Measurements from ENCODE around the gene SPSB2. TPM values are rescaled to one million over a fixed set of nuclear protein-coding genes. Genes with fewer than 3 reads are reported as not detected.

SPSB2 gene
- total RNA-seq, 1 donor from 2014 or later: 3.4 TPM

DNA sequence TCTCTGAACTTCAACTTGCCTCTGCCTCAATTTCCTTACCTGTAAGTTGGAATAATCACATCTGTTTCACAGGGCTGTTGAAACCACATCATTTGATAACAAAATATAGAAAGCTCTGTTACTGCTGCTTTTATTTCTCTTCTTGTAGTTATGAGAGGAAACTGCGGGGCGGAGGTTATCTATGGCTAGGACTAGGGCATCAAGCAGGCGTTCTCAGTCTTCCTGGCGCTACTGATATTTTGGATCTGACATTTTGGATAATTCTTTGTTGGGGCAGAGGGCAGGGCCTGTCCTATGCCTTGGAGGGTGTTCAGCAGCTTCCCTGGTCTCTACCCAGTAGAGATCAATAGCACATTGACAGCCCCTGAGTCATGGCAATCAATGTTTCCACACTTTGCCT lies 41.0 kb downstream of the SPSB2 start:
- Mint-ChIP-seq H3K27ac (no peak overlapping the region), H3K4me1 (peaks cover 24% of the 10 kb centered on the region), H3K9me3 (no peaks in the 10 kb centered on the region), H3K4me3 (no peak overlapping the region), H3K27me3 (peaks cover 31% of the 10 kb centered on the region), H3K36me3 (ENCODE audit: low read depth) (peaks cover 2% of the 10 kb centered on the region)
- DNase-seq: no peak
- intact Hi-C loops (cut with micrococcal nuclease): no loop called here

DNA sequence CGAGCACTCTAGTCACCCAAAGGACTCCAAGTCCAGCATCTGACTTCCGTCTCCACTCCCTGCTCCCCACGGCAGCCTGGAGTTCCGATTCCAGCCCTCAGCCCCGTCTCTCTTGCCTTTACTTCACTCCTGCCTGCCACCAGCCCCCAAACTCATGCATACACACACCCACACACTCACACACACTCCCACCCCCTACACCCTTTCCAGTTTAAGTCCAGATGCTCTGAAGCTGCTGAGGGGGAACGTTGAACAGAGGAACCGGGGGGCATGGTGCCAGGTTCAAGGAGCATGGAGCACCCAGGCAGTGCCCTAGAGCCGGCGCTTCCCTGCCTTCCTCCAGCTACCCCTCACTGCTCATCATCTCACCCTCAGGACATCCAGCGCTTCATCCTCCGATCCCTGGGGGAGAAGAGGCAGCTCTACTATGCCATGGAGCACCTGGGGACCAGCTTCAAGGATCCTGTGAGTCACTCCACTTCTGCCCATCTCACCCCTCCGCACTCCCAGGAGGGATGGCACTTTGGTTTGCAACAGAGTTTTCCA lies 41.6 kb downstream of the SPSB2 start:
- Mint-ChIP-seq H3K27ac (no peak overlapping the region), H3K36me3 (ENCODE audit: low read depth) (peaks cover 2% of the 10 kb centered on the region), H3K4me1 (peaks cover 24% of the 10 kb centered on the region), H3K9me3 (no peaks in the 10 kb centered on the region), H3K4me3 (no peak overlapping the region), H3K27me3 (peaks cover 34% of the 10 kb centered on the region)
- no peak for DNase-seq
- intact Hi-C loops (cut with micrococcal nuclease): no loop called here

GRCh38 chr12:6830999-6831398 lies 42.1 kb downstream of the SPSB2 start:
- H3K36me3 Mint-ChIP-seq (ENCODE audit: low read depth): peaks cover 2% of the 10 kb centered on the region
- no peak for DNase-seq
- peaks cover 24% of the 10 kb centered on the region for H3K4me1 Mint-ChIP-seq
- H3K27me3 Mint-ChIP-seq: peaks cover 37% of the 10 kb centered on the region
- H3K27ac Mint-ChIP-seq: no peak overlapping the region
- no peaks in the 10 kb centered on the region for H3K9me3 Mint-ChIP-seq
- intact Hi-C loops (cut with micrococcal nuclease): no loop called here
- peak overlapping the region; percentile 26 for H3K4me3 Mint-ChIP-seq

- Mint-ChIP-seq H3K4me3 (peak overlapping the region; percentile 26), H3K27me3 (peaks cover 40% of the 10 kb centered on the region)
- intact Hi-C loops (cut with micrococcal nuclease): no loop called here
Measured at GRCh38 chr12:6830286-6830890, 42.7 kb downstream of the SPSB2 start.

GRCh38 chr12:6829536-6830220 lies 43.4 kb downstream of the SPSB2 start:
- peaks cover 47% of the 10 kb centered on the region for H3K27me3 Mint-ChIP-seq
- DNase-seq: no peak
- peak overlapping the region; percentile 87 for H3K27ac Mint-ChIP-seq
- intact Hi-C loops (cut with micrococcal nuclease): loop anchor here (5.0 kb wide), 3 partner anchors 37 to 272 kb away; partner anchors contain the start of genes IFFO1 and PTMS
- H3K4me3 Mint-ChIP-seq: peak overlapping the region; percentile 92
- H3K9me3 Mint-ChIP-seq: no peaks in the 10 kb centered on the region
- peaks cover 30% of the 10 kb centered on the region for H3K4me1 Mint-ChIP-seq
- H3K36me3 Mint-ChIP-seq (ENCODE audit: low read depth): peaks cover 2% of the 10 kb centered on the region

More at GRCh38 chr12:6830286-6830890, 42.7 kb downstream of the SPSB2 start:
- Mint-ChIP-seq H3K36me3 (ENCODE audit: low read depth) (peaks cover 2% of the 10 kb centered on the region), H3K9me3 (no peaks in the 10 kb centered on the region), H3K4me1 (peaks cover 24% of the 10 kb centered on the region), H3K27ac (no peak overlapping the region)
- DNase-seq: no peak

DNA sequence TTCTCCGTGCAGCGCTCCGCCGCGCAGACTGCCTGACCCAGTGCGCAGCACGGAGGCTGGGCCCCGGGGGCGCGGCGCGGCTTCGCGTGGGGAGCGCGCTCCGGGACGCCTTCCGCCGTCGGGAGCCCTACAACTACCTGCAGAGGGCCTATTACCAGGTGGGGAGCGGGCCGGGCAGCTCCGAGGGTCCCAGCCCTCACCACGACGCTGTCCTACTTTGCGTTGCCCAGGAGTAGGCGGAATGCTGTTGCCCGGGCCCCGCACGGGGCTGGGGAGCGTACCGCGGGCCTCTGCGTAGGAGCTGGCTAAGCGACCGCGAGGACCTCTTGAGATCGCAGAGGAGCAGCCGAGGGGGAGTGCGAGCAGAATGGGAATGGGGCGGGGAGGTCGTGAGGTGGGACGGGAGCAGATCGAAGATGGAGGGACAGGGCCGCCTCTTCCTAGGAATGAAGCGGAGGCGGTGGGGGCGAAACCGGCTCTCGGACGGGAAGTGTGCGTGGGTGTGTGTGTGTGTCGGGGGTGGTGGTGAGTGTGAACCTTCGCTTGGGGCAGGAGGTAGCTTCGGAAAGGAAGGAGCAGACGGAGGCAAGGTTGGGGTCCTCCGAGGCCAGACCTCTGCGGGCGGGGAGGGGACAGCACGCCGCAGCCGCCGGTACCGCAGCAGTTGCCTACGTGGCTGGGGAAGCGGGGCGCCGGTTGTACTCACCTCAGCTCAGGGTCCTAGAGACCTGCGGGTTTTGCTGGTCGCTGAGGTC lies 44.1 kb downstream of the SPSB2 start:
- peak overlapping the region; percentile 87 for H3K27ac Mint-ChIP-seq
- H3K9me3 Mint-ChIP-seq: no peaks in the 10 kb centered on the region
- H3K36me3 Mint-ChIP-seq (ENCODE audit: low read depth): peaks cover 2% of the 10 kb centered on the region
- DNase-seq: peak; percentile 82
- peaks cover 50% of the 10 kb centered on the region for H3K27me3 Mint-ChIP-seq
- H3K4me1 Mint-ChIP-seq: peaks cover 26% of the 10 kb centered on the region
- H3K4me3 Mint-ChIP-seq: peak overlapping the region; percentile 92
- intact Hi-C loops (cut with micrococcal nuclease): loop anchor here (5.0 kb wide), 3 partner anchors 37 to 272 kb away; partner anchors contain the start of genes IFFO1 and PTMS

DNA sequence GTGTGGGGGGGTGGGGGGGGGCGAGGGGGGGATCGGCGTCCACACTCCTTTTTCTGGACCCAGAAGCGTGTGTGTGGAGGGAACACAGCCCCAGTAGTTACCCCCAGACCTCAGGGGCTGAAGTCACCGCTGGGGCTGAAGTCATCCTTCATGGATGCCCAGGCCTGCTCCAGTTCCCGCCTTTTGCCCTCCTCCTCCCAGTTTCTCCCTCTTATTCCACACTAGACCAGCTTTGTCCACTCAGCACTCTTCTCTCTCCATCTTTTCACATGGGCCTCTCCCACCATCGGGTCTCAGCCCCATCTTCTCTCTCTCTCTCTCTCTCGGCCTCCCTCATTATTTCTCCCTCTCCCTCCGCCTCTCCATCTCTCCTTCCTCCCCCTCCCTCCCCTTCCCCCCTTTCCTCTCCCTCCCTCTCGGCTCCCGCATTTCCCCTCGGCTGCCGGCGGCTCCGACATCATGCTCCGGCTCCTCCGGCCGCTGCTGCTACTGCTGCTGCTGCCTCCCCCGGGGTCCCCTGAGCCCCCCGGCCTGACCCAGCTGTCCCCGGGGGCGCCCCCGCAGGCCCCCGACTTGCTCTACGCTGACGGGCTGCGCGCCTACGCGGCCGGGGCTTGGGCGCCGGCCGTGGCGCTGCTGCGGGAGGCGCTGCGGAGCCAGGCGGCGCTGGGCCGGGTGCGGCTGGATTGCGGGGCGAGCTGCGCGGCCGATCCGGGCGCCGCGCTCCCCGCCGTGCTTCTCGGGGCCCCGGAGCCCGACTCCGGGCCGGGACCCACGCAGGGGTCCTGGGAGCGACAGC lies 44.9 kb downstream of the SPSB2 start, which contains the start of gene P3H3:
Gene P3H3 (plus strand): TSS at position 426 of the 799 bp plus-strand sequence. CDS start 34 bp downstream, at position 460.
- no peak for DNase-seq
- peaks cover 26% of the 10 kb centered on the region for H3K4me1 Mint-ChIP-seq
- peak within 1 kb of the TSS; percentile 87 for H3K27ac Mint-ChIP-seq
- intact Hi-C loops (cut with micrococcal nuclease): loop anchor here (5.0 kb wide), 3 partner anchors 36 to 271 kb away; partner anchors contain the start of genes IFFO1 and PTMS
- peaks cover 52% of the 10 kb centered on the region for H3K27me3 Mint-ChIP-seq
- H3K9me3 Mint-ChIP-seq: no peaks in the 10 kb centered on the region
- H3K4me3 Mint-ChIP-seq: peak within 1 kb of the TSS; percentile 92
- H3K36me3 Mint-ChIP-seq (ENCODE audit: low read depth): peaks cover 2% of the 10 kb centered on the region

DNA sequence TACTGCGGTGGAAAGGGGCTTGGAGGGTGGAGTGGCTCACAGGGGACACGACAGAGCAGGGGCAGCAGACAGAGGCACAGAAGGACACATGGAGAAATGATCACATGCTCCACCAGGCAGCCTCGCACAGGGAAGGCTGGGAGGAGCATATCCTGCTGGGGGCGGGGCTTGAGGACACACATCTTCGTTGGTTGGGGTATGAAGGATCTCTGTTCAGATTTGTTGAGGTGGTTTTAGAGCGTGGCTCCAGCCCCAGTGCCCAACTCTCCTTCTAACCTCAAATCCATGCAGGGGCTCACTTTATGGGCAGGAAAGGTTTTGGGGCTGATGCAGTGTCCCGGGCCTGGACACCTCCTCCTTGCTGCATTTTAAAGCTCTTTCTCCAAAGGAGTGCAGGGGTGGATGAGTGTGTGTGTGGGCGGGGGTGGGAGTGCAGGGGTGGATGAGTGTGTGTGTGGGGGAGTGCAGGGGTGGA lies 45.6 kb downstream of the SPSB2 start:
- Mint-ChIP-seq H3K4me1 (peaks cover 26% of the 10 kb centered on the region), H3K4me3 (peak overlapping the region; percentile 60), H3K9me3 (no peaks in the 10 kb centered on the region), H3K27me3 (peaks cover 58% of the 10 kb centered on the region), H3K36me3 (ENCODE audit: low read depth) (peaks cover 2% of the 10 kb centered on the region), H3K27ac (peak overlapping the region; percentile 38)
- peak; percentile 85 for DNase-seq
- intact Hi-C loops (cut with micrococcal nuclease): loop anchor here (5.0 kb wide), 3 partner anchors 35 to 270 kb away; partner anchors contain the start of genes IFFO1 and PTMS

DNA sequence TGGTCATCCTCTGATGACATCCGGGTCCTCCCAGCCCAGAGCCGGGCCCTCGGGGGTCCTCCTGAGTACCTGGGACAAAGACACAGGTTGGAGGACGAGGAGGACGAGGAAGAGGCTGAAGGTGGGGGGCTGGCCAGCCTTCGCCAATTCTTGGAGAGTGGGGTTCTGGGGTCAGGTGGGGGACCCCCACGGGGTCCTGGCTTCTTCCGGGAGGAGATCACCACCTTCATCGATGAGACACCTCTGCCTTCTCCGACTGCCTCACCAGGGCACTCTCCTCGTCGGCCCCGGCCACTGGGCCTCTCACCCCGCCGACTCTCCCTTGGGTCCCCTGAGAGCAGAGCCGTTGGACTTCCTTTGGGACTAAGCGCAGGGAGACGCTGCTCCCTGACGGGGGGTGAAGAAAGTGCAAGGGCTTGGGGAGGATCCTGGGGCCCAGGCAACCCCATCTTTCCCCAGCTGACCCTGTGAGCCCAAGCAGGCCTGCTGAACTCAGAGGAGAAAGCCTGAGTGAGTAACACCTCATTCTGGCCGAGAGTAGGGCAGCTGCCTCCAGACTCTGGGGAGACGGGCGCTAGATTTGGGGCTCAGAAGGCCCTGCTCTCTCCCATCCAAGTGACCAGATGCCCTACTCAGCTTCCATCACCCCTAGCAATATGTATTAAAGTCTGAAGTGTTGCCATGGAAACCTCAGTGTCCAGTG lies 46.2 kb downstream of the SPSB2 start:
- H3K27ac Mint-ChIP-seq: peak overlapping the region; percentile 38
- no peak for DNase-seq
- no peaks in the 10 kb centered on the region for H3K9me3 Mint-ChIP-seq
- intact Hi-C loops (cut with micrococcal nuclease): loop anchor here (5.0 kb wide), 3 partner anchors 35 to 270 kb away; partner anchors contain the start of genes IFFO1 and PTMS
- H3K27me3 Mint-ChIP-seq: peaks cover 60% of the 10 kb centered on the region
- peaks cover 29% of the 10 kb centered on the region for H3K4me1 Mint-ChIP-seq
- peaks cover 2% of the 10 kb centered on the region for H3K36me3 Mint-ChIP-seq (ENCODE audit: low read depth)
- peak overlapping the region; percentile 60 for H3K4me3 Mint-ChIP-seq

GRCh38 chr12:6826125-6826733 lies 46.9 kb downstream of the SPSB2 start:
- Mint-ChIP-seq H3K27ac (no peak overlapping the region), H3K9me3 (no peaks in the 10 kb centered on the region), H3K4me1 (peaks cover 32% of the 10 kb centered on the region), H3K4me3 (no peak overlapping the region), H3K36me3 (ENCODE audit: low read depth) (peaks cover 3% of the 10 kb centered on the region), H3K27me3 (peaks cover 56% of the 10 kb centered on the region)
- intact Hi-C loops (cut with micrococcal nuclease): loop anchor here (5.0 kb wide), 3 partner anchors 34 to 269 kb away; partner anchors contain the start of genes IFFO1 and PTMS
- no peak for DNase-seq

DNA sequence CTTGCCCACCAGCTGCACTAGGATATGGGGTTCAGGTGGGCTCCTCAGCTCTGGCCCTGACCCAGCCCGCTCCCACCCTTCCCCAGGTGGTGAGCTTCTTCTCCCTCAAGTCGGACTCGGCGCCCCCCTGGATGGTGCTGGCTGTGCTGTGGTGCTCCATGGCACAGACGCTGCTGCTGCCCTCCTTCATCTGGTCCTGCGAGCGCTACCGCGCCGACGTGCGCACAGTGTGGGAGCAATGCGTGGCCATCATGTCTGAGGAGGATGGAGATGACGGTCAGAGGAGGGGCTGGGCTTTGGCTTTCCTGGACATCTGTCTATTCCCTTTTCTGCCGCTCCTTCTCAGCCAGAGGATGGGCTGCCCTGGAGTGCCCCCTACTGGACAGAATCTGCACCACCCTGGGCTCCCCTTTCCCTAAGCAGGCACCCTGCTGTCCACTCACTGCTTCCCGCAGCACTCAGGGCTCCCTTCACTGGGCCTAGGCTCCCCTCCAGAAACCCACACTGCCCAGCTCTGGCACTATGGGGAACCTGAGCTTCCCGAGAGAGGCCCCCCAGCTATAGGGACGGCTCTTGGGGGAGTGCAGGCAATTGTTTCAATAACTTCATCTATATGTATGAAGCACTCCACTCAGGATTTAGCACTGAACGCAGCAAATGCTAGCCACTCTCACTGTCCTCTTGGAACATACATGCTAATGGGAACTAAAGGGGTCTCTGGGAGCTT lies 47.5 kb downstream of the SPSB2 start:
- H3K9me3 Mint-ChIP-seq: no peaks in the 10 kb centered on the region
- H3K36me3 Mint-ChIP-seq (ENCODE audit: low read depth): peaks cover 9% of the 10 kb centered on the region
- H3K27ac Mint-ChIP-seq: no peak overlapping the region
- H3K27me3 Mint-ChIP-seq: peaks cover 50% of the 10 kb centered on the region
- peaks cover 38% of the 10 kb centered on the region for H3K4me1 Mint-ChIP-seq
- intact Hi-C loops (cut with micrococcal nuclease): loop anchor here (1.0 to 5.0 kb wide), 6 partner anchors 33 to 268 kb away; partner anchors contain the start of genes IFFO1, MLF2 and PTMS
- peak overlapping the region; percentile 20 for H3K4me3 Mint-ChIP-seq
- peak; percentile 95 for DNase-seq
